Left kidney (tissue), 2 donors: ENCODE results near the gene ABCA13. TPM values are rescaled to one million over a fixed set of nuclear protein-coding genes. Genes with fewer than 3 reads are reported as not detected.

Experiments used
- DNase-seq: peaks from one replicate; pipeline ENCODE4 v3.0.0-alpha.2; 2013
- polyA plus RNA-seq: library from polyadenylated mRNA; unstranded; fragments of 120-200 nt; gene quantifications from one replicate; pipeline ENCODE4 v1.2.1, GENCODE V29; 2013; ENCODE audit not compliant: insufficient read length

Gene ABCA13
- polyA plus RNA-seq, 1 donor = 0.95 TPM

- DNase-seq = no peak
Measured at GRCh38 chr7:48380921-48381320, 209.7 kb downstream of the ABCA13 start.

- no peak for DNase-seq
Measured at GRCh38 chr7:48381571-48381970, 210.3 kb downstream of the ABCA13 start.

GRCh38 chr7:48384180-48384752, 213.0 kb downstream of the ABCA13 start:
- DNase-seq = no peak

- DNase-seq = no peak
Measured at GRCh38 chr7:48387932-48388331, 216.7 kb downstream of the ABCA13 start.

GRCh38 chr7:48388911-48389310, 217.7 kb downstream of the ABCA13 start:
- no peak for DNase-seq

- DNase-seq = no peak
Measured at GRCh38 chr7:48389977-48390376, 218.7 kb downstream of the ABCA13 start.

GRCh38 chr7:48390388-48391327, 219.4 kb downstream of the ABCA13 start:
- no peak for DNase-seq

GRCh38 chr7:48398191-48398590, 226.9 kb downstream of the ABCA13 start:
- DNase-seq = no peak

- DNase-seq = no peak
Measured at GRCh38 chr7:48402721-48403120, 231.5 kb downstream of the ABCA13 start.

GRCh38 chr7:48408731-48409130, 237.5 kb downstream of the ABCA13 start:
- DNase-seq = no peak

- no peak for DNase-seq
Measured at GRCh38 chr7:48411619-48412018, 240.4 kb downstream of the ABCA13 start.

- no peak for DNase-seq
Measured at GRCh38 chr7:48414011-48414732, 242.9 kb downstream of the ABCA13 start.

- no peak for DNase-seq
Measured at GRCh38 chr7:48416327-48416908, 245.2 kb downstream of the ABCA13 start.

- DNase-seq = no peak
Measured at GRCh38 chr7:48419401-48419800, 248.1 kb downstream of the ABCA13 start.

- DNase-seq = no peak
Measured at GRCh38 chr7:48420206-48420605, 248.9 kb downstream of the ABCA13 start.

GRCh38 chr7:48421357-48421756, 250.1 kb downstream of the ABCA13 start:
- DNase-seq = no peak

- DNase-seq = no peak
Measured at GRCh38 chr7:48424731-48425130, 253.5 kb downstream of the ABCA13 start.

- no peak for DNase-seq
Measured at GRCh38 chr7:48426331-48426965, 255.2 kb downstream of the ABCA13 start.

- DNase-seq = peak; percentile 7
Measured at GRCh38 chr7:48426966-48427555, 255.8 kb downstream of the ABCA13 start.

GRCh38 chr7:48427671-48428070, 256.4 kb downstream of the ABCA13 start:
- no peak for DNase-seq

- no peak for DNase-seq
Measured at GRCh38 chr7:48428091-48428684, 256.9 kb downstream of the ABCA13 start.
